ENCODE results near the gene GOLGA6C.

DNA sequence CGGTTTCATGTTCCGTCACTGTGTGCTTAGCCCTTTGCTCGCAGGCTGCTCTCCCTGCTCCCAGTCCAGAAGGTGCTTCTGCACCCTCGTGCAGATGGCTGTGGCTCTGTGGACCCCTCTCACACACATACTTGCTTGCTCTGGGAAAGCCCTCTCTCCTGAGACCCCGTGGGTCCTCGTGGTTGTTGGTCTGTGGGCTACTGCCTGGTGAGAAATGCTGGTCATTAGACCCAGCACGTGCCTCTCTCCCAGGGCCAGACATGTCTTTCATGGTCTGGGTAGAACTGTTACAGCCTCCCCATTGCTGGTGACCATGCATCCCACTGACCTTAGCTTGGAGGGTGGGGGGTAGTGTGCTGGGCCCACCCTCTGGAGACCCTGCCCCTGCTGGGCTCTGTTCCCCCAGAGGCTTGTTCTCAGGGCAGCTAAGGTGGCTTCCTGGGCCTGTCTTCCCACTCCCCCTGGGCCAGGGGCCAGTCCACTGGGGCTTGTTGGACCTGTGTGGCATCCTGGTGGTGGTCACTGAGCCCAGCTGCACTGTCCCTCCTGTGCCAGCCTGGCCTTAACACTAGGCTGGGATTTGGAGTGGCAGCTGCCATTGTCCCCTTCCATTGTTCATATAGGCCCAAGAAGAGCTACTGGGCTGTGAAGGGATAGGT, 45.8 kb upstream of the GOLGA6C start:
- TF ChIP-seq, protein P1, sequence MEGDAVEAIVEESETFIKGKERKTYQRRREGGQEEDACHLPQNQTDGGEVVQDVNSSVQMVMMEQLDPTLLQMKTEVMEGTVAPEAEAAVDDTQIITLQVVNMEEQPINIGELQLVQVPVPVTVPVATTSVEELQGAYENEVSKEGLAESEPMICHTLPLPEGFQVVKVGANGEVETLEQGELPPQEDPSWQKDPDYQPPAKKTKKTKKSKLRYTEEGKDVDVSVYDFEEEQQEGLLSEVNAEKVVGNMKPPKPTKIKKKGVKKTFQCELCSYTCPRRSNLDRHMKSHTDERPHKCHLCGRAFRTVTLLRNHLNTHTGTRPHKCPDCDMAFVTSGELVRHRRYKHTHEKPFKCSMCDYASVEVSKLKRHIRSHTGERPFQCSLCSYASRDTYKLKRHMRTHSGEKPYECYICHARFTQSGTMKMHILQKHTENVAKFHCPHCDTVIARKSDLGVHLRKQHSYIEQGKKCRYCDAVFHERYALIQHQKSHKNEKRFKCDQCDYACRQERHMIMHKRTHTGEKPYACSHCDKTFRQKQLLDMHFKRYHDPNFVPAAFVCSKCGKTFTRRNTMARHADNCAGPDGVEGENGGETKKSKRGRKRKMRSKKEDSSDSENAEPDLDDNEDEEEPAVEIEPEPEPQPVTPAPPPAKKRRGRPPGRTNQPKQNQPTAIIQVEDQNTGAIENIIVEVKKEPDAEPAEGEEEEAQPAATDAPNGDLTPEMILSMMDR (conservative IDR thresholded peaks at IDR 0.05; ENCODE audit: low read length), result no peak
- no peak for TF ChIP-seq EZH2phosphoT487 (IDR thresholded peaks at IDR 0.05; ENCODE audit: borderline replicate concordance, low read depth, low read length)
